Measurements from ENCODE around the gene CCDC28A.

DNA sequence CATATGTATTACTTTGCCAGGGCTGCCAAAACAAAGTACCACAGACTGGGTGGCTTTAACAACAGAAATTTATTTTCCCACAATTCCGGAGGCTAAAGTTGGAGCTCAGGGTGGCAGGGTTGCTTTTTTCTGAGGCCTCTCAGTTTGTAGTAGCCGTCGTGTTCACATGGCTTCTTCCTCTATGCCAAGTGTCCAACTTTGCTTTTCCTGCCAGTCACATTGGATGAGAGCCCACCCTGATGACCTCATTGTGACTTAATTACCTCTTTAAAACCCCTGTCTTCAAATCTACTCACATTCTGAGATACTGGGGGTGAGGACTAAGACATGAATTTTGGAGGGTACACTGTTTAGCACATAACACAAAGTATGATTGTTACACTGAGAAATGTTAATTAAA lies 12.4 kb downstream of the CCDC28A start:
- TF ChIP-seq CTCF (IDR thresholded peaks at IDR 0.05) (no peak), POLR2AphosphoS5 (IDR thresholded peaks at IDR 0.05) (no peak)

Data from esophagus muscularis mucosa (tissue), 3 donors.